ENCODE results near the gene WNK2.

WNK2 gene

DNA sequence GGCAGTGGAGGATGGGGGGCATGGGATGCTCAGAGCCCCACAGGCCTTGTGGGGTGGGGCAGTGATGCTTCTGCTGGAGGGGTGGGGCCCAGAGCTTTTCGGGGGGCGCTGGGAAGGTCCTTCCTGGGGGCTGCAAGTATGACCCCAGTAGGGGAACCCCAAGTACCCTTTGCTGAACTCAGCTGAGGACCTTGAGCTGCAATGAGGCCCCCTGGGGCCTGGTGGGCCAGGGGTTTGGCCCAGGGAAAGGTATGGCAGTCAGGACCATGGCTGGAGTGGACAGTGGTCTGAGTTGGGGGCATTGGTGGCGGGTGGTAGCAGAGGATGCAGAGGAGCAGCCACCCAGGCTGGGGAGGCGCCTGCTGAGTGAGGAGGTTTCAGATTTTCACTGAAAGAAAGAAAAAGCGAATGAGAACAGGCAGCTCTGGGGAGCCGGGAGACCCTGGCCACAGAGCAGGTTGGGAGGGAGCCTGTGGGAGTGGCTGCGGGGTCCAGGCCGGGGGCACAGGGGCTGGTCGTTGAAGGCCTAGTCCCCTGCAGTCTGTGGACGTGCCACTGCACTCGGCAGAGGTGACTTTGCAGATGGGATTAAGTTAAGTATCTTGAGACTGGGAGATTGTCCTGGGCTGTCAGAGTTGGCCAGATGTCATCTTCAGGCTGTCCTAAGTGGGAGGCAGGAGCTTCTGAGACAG lies 19.2 kb downstream of the WNK2 start:
- no peak for DNase-seq

DNA sequence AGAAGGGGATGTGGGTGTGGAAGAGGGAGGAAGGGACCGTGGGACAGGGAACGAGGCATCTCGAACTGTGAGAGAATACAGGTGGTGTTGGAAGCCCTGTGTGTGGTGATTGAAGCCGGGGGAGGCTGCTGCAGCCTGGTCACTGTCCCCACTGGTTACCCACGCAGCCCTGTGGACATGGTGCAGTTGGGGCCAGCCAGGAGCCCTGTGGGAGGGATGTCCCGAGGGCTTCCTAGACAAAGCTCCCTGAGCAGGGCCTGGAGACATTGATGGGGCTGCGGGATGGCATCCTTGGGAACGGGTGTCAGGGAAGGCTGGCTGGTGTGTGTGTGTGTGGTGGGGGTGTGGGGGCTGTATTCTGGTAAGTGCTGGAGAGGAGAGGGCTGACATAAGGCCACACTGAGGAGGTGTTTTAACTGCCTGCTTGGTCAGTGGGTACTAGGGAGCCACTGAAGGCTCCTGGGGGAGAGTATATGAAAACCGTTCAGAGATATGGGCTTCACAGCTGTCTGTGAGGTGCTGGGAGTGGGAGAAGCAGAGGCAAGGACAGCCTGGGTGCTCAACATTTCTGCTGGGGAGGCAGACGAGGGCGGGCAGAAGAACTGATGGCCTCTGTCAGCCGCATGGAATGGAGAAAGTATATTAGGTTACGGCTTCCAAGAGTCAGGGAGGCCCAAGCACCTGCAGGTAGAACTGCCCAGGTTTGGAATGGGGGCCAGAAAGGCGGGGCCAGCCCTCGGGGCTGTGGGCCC lies 20.0 kb downstream of the WNK2 start:
- no peak for DNase-seq

DNA sequence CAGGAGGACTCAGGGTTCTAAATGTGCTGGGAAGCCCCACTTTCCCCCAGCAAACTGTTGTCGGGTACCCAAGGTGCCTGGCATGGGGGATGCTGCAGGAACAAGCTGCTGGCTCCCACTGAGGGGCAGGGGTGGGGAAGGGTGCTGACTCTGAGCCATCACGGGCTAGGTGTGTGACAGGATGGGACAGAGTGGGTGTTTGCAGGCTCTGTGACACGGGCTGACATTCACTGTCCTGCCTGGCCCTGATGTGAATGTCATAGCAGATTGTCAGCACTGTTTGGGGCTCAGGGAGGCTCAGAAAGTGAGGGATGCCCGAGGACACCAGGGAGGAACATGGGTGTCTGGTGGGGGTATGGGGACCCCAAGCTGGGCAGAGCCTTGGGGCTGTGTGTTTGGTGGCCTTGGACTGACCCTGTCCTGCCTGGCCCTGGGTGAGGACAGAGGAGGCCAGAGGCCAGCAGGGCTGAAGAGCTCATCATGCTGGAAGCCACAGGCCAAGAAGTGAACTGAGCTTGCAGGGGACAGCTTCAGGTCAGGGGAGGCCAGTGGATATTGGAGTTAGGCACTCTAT lies 20.6 kb downstream of the WNK2 start:
- no peak for DNase-seq

DNA sequence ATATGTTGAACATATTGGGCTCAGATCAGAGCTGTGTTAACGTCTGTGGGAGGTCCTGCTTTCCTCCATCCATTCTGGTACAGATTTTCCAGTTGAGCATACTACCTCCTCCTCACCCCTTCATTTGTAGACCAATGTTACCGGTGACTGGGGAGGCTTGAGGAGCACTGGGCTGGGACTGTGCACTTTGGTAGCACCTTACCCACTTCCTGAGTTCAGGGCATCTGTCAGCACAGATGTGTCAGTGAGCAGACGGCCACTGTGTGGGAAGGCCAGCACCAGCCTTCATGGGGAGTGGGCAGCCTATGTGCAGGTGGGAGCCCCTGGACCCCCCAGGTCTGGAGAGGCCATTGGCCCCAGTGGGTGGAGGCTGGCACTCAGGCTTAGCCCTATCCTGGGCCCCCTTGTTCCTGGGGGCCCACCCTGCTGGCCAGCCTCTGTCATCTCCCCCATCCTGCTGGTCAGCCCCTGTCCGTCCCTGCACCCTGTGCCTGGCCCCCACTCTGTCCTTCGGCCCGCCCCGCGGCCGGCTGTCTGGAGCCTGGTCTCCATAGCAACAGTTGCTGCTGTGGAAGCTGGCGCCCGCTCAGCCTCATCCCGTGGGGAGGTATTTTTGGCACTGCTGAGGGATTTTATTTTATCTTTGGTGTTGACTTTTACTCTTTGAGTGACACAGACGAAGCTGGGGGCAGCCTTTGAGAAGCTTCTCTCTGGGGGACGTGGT lies 21.3 kb downstream of the WNK2 start:
- DNase-seq: no peak

DNA sequence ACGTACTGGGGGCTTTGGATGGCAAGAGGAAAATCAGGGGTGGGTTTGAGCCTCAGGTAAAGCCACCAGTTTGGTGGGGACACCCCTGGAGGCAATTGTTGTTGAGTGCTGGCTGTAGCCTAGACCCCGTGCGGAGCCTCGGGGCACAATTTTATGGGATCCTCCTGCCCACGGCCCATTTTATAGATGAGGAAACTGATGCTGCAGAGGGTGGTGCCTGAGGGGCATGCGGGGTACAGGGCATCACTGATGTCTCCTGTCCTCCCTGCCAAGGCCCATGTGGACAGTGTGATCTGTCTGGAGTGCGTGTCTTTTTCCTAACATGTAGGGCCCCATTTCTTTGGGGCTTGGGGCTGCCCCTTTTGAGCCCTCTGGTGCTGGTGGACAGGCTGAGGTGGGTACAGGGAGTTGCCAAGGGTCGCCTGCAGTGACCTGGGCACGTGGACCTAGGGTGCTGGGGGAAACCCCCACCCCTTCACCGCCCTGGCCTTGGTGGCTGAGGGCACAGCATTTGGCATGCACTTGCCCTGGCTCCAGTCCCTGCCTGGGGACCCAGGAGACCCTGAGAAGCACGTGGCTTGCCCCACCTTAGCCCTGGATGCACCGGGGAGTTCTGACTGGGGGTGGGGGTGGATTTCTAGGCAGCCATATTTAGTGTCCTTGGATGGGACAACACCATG lies 22.1 kb downstream of the WNK2 start:
- no peak for DNase-seq

DNA sequence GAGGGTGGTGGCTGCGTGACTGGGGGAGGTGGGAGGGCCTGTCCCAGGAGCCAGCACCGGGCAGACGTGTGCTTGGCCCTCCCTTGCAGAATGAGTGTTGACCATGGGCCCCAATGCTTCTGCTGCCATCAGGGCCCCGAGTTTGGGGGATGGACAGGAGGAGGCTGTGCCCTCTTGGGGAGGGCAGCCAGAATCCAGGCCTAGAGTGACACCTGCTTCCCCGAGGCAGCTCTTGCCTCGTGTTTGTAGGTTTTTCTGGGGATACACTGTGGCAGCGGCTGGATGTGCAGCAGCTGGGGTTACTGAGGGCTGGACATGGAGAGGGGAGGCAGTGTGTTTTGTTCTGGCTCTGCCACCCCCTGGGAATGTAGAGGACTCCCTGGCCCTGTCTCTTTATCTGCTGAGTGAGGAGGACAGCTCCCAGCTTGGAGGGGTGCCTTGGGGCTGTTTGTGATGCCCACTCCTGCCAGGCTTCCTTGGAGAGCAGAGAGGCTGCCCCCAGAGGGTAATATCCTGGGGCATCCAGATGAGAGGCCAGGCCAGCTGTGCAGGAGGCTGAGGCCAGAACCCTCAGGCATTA lies 22.7 kb downstream of the WNK2 start:
- no peak for DNase-seq

DNA sequence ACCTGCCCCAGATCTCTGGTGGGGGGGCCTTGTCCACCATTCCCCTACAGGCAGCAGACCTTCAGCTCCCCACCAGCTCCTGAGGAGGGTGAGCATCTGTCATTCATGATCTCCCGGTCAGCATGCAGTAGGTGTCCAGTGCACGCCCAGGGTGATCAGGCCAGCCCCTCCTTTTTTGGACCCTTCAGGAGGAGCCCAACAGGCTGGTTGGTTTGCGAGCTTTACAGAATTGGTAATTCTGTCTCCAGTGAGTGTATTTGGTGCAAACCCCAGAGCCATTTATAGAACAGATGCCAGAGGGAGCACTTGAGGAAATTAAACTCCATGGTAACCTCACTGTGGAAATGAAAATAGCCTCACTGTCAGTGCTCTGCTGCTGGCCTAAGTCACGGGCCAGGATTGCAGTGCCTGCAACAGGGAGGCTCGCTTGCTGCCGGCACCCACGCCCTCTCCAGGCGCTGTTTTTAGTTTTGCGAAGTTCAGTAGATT lies 23.4 kb downstream of the WNK2 start:
- no peak for DNase-seq

DNA sequence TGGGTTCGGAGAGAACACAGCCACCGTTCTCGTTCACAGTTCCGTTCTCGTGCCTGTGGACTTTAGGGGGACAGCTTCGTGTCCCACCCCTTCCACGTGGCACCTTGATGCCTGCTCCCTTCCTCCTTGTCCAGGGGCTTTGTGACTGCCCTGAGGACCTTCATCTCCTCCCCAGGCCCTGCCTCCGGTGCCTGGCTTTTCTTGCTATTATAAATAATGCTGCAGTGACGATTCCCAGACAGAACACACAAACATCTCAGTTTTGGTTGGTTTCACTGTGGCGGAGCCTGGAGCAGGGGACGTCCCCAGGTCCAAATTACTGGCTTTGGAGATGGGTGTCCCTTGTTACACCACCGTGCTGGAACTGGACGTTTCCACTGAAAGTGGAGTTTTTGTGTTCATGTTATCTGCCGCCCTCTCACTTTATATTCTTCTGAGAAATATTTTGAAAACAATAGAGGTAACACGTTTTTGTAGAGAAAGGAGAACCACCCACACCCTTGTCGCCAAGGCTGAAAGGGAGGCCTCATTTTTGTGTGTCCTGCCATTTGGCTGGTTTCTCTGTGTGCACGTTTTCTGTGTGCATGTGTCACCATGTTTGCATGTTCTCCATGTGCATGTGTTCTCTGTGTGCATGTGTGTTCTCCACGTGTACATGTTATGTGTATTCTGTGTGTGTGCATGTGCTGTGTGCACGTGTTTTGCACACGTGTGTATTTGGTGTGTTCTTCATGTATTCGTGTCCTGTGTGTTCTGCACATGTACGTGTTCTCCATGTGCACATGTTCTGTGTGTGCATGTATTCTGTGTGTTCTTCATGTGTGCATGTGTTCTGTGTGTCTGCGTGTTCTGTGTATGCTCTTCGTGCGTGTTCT lies 24.2 kb downstream of the WNK2 start:
- no peak for DNase-seq

DNA sequence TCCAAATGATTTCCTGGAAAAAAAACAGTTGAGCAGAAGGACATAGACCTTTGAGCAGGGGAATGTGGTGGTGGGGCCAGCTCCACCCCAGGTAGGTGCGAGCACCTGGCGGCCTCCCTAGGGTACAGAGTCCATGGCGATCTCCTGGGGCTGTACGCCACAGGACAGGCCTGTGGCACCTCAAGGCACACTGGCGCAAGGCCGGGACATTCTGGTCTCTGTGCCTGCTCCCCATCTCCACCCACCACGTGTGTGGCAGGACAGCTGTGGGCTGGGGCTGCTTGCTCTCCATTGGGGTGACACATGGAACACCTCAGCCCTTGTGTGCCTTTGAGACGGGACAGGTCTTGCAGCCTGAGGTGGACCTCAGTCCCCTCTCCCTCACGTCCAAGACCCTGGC lies 25.2 kb downstream of the WNK2 start:
- no peak for DNase-seq

DNA sequence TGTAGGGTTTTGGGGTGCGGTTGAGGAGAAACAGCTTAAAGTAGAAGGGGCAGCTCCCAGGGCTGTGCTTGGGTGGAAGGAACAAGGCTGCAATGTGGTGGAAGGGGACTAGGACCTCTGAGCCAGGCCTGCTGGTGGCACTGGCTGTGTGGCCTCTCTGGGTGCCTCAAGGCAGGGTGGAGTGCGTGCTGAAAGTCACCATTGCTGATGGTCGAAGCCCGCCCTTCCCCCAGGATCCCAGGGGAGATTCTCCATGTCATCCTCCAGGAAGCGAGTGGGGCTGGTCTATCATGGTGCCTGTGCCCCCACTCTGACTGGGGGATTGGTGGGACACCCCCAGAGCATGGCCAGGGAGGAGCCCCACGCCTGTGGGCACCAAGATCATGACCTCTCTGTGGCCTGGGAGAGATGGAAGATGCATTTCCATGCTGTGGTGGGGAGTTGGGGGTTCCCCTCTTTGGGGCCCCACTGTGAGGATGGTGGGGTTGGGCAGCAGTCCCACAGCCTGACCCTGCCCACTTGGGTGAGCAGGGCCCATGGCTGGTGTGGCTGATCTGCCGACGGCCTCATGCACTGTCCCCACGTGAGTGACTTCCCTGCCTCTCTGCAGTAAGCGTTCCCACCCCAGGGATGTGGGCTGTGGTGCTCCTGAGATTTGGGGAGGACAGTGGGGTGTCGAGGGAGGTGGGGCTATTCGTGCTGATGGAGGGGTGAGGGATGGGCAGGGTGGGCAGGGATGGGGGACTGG lies 25.8 kb downstream of the WNK2 start:
- DNase-seq: no peak

DNA sequence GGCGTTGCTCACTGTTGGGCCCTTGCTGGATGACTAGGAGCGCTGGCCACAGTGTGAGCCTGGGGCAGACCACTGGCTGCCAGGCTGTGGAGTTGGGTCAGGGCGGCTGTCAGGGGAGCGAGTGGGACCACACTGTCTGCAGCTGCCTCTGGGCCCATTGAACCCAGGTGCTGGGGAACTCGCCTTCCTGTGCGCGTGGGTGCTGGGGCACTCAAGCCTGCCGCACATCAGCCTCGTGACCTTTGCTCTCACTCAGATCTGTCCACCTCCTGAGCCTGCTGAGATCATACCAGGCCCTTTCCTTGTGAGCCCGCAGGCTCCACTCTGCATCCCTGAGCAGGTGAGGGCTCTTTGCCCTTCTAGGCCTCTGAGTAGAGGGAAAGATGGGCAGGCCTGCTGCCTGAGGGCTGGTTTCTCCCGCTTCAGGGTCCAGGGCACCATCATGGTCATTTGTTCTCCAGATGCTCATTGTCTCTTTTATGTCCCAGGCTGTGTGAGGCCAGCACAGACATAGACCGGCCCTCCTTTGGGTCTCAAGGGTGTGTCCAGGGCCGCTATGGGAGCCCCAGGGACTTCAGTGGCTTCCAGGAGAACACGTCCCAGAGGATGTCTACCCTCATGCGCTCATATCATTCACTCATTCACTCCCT lies 26.5 kb downstream of the WNK2 start:
- DNase-seq: no peak

DNA sequence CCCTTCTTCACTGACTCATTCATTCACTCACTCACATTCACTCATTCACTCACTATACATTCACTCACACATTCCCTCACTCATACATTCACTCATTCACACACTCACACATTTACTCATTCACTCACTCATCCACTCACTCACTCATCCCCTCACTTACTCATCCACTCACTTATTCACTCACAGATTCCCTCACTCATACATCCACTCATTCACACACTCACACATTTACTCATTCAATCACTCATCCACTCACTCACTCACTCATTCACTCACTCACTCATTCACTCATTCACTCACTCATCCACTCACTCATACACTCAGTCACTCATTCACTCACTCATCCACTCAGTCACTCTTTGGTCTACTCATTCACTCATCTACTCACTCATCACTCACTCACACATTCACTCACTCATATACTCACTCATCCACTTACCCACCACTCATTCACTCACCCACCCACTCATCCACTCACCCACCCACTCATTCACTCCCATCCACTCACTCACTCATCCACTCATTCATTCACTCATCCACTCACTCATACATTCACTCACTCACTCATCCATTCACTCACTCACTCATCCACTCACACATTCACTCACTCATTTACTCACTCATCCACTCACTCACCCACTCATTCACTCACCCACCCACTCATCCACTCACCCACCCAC lies 27.2 kb downstream of the WNK2 start:
- DNase-seq: no peak

DNA sequence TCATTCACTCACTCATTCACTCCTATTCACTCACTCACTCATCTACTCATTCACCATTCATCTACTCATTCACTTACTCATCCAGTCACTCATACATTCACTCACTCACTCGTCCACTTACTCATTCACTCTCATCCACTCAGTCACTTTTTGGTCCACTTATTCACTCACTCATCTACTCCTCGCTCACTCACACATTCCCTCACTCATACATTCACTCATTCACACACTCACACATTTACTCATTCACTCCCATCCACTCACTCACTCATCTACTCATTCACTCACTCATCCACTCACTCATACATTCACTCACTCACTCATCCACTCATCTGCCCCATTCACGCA lies 27.7 kb downstream of the WNK2 start:
- no peak for DNase-seq

DNA sequence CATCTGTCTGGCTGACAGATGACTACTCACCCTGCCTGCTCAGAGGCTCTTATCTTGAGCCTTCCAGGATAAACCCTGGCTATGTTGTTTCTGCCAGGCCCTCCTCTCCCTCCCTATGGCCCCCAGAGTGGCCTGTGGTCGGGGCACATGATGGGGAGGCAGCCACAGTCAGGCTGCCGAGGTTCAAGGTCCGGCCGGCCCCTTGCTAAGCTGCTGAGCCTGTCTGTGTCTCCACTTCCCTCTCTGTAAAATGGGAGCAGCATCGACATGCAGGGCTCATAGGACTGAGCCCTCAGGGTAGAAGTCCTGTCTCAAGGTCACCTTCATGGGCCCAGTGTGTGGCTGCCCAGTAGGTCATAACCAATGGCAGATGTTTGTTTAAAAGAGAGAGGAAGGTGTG lies 28.5 kb downstream of the WNK2 start:
- DNase-seq: no peak

DNA sequence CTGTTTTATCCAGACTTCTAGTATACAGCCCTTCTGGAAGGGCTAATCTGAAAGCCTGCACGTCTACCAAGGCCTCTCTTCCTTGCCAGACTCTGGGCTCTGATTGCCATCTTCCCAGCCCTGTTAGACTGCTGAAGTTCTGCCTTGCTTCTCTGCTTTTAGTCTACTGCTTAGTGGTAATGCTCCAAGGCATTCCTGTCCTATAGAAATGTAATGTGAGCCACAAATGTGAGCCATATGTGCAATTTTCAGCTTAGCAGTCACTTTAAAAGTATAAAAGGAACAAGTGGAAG lies 32.1 kb downstream of the WNK2 start:
- no peak for DNase-seq

DNA sequence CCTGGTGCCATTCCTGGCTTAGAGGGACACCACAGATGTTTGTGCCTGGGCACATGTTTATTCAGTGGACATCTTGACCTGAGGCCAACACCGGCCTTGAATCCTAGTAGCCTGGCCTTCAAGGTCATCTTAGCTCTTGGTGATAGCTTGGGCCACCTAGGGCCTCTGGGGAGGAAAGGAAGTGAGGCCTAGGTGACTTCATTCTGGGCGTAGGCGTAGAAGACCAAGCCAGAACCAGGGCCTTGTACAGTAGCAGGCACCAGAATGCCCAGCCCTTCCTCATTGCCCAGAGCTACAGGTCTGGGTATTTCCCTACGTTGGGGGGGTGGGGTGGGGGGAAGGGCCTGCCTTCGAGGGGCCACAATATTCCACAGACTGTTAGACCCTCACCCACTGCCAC lies 33.8 kb downstream of the WNK2 start:
- DNase-seq: no peak

DNA sequence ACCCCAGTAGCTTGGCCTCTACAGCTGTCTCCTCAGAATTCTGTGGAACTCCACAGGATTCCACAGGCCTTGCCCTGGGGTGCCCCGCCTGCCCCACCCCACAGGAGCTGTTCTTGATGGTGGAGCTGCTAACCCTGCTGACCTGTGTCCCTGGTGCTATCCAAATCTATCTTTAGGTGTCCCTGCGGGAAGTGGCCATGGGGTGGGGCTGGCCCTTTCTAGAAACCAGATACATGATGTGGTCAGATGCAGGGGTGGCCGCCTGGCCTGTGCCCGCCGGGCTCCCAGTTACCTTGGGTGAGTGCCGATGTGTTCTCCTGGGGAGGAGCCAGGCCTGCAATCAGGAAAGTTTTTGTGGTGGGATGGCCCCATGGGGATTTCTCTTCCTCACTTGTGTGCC lies 34.2 kb downstream of the WNK2 start:
- no peak for DNase-seq

DNA sequence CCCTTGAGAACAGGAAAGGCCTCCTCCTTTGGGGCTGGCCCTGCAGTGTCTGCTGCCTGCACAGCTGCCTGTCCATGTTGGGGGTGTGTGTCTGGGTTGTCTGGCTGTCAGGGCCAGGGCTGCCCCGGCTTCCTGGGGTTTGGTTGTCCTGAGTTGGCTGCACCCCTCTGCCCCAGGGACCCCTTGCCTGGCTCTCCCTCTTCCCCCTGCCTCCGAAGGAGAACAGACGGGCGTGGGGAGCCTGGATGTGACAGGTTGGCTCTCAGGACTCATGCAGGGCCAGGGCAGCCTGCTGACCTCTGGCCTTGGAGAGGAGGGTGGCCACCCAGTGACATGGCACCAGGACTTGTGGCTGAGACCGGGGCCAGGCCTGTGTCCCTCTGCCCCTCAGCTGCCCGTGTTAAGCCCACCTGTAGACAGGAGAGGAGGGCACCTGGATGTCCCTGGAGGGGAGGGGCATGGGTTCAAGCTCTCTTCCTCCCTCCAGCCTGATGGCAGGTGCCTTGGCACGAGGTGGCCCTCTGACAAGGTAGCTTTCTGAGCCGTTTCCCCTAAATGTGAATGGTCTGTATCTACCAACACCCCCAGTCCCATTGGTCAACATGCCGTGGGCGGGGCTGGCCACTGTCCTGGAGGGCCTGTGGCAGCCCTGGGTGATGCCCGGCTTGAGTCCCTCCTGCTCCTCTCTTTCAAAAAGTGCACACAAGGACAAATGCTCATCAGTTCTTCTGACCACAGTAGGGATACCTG lies 34.9 kb downstream of the WNK2 start:
- DNase-seq: no peak

DNA sequence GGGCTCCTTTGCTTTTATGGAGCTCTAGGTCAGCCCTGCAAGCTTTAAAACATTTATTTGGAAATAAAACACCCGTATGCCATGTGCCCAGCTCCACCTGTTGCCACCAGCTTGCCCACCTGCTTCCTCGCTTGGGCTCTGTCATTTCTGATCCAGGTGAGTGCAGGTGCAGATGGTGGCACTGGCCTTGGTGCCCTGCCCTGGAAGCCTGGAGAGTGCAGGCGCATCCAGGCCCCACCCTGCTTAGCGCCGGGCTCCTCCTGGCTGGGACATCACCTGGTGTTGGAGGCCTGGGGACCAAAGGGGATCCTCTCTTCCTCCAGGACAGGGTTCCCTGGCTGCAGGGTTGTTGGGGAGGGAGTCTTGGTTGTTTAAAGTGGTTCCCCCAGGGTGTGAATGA lies 35.8 kb downstream of the WNK2 start:
- no peak for DNase-seq

Measured in CD4-positive, alpha-beta T cell treated with Interleukin-6 for 4 hours (primary cell).